Head of caudate nucleus (tissue), 42 donors: ENCODE measurements around the gene ARHGAP30.

Source experiments
- DNase-seq, 42 donors: peaks; one replicate each; pipeline versions ENCODE4 v3.0.0 to v3.0.0-alpha.2; 2020 to 2021; ENCODE audit warnings: mixed read lengths in 7 of 42
- intact Hi-C: fragments of 100-400 bp; cut with DNase I; formaldehyde crosslinking; loops from one replicate; pipeline ENCODE4 v1.15.0; 2022

Gene ARHGAP30

DNA sequence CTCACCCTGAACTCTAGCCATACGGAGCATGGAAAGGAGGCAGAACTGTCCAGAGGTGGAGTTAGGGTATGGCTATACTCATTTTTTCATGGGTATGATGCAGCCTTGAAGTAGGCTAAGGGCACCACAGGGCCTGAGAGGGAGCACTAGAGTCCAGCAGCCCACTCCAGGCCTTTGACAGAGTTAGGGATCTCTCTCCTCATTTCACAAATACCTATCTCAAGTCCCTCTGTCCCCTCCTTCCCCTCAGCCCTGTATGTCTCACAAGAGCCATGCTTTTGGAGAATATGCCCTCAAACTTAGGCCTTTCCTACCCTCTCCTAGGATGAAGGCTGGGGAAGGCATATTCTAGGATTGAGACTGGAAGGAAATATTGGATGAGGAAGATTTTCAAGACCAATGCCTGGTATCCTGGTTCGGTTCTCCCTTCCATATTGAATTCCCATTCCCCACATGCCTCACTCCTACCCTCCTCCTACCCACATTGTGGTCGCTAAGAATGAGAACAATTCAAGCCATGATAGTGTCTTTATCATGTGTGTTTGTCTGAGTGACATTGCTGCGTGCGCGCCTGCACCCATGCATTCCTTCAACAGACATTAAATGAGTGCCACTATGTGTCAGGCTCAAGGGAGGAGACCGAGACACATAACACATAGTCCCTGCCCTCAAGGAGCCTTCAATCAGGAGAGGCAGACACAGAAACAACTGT, 22.3 kb upstream of the ARHGAP30 start:
- DNase-seq, result no peak
- intact Hi-C loops, result no loop called here

DNA sequence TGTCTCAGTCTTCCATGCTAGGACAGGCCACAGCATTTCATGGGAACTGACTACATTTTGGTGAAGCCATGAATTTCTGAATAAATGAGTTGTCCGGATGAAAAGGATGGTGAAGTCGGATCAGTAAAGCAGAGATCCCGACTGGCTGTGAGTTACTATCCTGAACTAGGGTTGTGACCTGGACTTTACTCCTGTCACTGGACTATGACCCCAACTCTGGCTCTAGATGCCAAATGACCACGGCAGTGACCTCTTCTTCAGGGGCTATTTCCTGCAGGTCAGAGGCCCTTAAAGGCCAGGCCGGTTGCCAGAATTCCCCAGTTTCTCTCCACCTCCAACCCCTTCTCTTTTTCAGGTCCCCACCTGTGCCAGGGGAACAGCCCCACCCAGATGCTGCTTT, 21.4 kb upstream of the ARHGAP30 start:
- intact Hi-C loops, result no loop called here
- no peak for DNase-seq

DNA sequence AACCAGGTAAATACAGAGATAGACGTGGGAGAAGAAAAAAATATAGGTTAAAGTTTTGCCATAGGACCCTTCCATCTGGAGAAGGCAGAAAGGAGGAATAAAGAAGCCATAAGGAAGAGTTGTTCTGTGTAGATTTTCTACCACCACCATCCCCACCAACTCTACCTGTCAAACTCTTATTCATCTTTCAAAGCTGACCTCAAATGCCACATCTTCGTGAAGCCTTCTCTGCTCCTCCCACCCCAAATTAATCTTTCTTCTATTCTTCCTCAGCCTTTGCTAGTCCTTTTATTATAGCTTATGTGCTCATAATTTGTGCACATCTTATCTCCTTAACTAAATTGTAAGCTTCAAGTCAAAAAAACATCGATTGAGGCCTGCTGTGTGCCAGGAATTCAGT, 20.9 kb upstream of the ARHGAP30 start:
- DNase-seq, result no peak
- intact Hi-C loops, result no loop called here

DNA sequence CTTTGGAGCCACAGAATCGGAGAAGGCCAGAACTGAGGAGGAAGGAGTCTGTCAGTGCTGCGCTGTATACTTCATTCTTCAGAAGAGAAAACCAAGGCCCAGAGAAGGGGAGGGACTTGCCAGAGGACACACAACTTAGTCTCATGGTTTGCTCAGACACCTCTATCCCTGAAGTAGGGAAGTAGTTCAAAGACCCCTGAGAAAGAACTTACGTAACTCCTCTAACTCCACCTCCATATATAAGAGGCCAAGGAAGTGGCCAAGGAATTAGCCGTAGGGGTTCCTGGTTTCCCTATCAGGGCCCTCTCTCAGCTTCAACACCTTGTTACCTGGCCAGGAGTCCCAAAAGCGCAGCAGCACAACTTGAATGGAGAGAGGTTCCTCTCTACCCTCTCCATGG, 20.2 kb upstream of the ARHGAP30 start:
- intact Hi-C loops, result no loop called here
- DNase-seq, result no peak

DNA sequence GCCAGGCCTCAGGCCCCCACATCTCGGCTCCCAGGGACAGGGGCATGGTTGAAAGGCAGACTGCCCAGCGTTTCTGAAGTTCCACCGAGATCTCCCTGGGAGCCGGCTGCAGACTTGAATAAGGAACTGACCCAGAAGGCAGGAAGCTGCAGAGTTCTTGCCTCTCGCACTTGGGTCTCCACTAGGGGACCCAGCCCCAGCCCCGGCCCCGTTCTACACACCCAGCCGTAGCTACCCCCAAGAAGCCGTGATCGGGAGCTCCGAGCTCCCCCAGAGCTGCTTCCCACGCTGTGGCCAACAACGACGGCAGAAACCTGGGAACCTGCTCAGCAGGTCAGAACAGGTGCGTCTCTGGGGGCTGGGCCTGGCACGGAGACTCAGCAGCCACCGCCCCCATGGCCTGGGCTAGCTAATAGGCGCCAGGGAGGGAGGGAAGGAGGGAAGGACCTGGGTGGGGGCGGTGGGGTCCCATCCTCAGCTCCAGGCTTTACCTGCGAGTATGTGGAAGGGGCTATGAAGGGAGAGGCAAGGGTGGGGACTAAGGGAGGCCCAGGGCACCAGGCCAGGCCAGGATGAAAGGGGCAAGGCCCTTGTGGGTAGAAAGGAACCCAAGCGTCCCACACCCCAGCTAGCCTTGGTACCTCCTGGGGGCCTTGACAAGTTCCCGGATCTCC, 19.7 kb upstream of the ARHGAP30 start, which contains the start of gene NECTIN4:
NECTIN4 (minus strand) TSS at position 308 of the 674 bp plus-strand sequence; CDS start at position 46, 262 bp downstream.
- no peak for DNase-seq
- intact Hi-C loops, result no loop called here

DNA sequence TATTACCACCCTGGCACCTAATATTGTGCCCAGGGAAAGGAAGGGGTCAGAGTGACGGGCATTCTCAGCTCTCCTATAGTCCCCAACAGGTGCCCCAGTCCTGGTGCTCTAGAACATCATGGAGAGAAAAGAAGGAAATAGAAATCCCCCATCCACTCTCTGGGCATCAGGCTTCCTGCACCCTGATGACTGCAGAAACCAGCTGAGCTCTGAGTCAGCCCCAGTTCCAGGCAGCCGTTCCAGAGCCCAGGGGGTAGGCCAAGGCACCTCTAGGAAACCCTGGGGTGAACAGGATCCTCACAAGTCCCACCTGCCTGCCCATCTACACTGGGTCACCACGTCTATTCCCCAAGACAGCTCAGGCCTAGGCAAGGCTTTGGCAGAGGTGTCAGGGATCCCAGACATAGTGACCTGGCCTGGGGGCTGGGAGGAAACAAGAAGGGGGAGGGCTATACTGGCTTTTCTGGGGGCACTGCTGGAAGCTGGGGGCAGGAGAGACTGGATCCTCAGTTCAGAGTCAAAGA, 19.0 kb upstream of the ARHGAP30 start:
- DNase-seq, result no peak
- intact Hi-C loops, result no loop called here

DNA sequence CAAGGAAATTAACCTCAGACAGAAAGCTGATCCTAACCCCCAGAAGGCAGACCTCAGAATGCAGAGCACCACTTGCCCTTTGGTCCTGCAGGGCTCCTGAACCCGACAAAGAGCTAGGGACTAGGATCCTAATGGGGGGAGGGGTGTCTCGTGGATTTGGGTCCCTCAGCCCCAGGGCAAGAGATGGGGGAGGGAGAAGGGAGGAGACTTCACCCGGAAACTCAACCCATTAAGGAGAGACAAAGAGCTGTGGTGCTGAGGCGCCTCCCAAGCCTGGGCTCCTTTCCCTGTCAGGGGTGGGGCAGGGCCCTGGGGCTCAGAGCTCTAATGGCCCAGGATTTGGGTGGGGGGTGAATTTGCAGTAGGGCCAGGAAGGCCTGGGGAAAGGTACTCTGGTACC, 16.8 kb upstream of the ARHGAP30 start:
- intact Hi-C loops, result no loop called here
- DNase-seq, result no peak

DNA sequence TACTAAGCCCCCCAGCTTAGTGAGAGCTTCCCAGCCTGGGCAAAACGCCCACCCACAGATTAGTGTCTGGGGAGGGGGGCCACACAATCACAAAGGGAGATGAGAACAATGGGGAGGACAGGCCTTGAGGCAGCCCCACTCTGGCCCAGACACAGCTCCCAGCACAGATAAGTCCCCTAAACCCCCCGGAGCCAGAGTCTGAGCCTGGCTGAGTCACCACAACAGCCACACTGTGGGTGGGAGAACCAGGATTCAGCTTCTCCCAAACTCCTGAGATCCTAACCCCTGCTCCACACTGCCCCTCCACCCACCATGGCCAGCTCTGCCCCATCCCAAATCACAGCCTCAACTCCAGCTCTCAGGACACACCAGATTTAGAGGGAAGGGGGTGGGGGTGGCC, 15.5 kb upstream of the ARHGAP30 start:
- intact Hi-C loops, result no loop called here
- no peak for DNase-seq

DNA sequence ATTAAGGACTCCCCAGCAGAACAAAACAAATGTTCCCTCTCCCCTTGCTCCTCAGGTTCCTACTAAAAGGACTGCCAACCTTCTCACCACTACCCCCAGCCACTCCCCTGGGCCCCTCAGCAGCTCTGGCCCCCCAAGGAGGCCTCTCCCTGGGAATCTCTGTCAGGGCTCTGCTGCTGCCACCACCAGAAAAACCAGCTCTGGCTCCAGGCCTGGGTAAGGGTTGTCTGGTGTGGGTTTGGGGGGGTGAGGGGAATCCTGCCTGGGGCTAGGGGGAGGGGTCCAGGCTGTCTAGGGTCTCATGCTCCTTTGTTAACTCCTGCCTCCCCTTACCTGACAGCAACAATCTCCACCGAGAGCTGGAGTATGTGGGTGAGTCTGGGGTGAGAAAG, 14.9 kb upstream of the ARHGAP30 start:
- intact Hi-C loops, result no loop called here
- DNase-seq, result no peak

DNA sequence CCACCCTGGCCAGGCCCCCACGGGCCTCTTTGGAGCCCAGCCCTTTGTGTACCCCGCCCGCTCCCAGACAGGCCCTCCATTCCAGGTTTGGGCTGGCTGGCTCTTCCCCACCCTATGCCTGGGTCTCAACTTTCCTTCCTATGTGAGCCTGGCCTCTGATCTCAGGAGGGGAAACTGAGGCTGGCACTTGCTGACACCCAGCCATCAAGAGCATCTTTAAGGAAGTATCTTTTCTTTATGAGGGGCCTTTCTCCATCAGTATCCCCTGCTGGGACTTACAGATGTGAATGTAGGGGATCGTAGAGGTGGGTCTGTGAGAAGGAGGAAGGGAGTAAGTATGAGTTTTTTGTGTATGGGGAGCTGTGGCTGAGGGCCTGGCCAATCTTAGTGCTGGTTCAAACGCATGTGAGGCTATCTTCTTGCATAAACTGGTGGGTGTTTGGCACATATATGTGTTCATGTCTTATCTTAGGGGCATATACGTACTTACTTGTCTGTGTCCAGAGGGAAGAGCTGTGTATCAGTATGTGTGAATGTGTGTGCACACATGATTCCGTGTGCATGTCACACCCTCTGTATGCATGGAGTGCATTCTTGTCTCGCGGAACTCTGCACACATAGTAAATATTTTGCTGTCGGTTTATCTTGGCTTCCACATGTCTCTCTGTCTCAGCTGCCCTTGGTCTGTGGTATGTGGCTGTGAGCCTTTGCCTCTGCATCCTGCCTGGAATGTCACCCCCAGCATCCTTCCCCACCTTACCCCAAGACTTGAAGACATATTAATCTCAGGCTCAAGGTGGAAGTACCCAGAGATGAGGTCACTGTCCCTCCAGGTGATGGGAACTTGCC, 14.3 kb upstream of the ARHGAP30 start:
- intact Hi-C loops, result no loop called here
- DNase-seq, result no peak

DNA sequence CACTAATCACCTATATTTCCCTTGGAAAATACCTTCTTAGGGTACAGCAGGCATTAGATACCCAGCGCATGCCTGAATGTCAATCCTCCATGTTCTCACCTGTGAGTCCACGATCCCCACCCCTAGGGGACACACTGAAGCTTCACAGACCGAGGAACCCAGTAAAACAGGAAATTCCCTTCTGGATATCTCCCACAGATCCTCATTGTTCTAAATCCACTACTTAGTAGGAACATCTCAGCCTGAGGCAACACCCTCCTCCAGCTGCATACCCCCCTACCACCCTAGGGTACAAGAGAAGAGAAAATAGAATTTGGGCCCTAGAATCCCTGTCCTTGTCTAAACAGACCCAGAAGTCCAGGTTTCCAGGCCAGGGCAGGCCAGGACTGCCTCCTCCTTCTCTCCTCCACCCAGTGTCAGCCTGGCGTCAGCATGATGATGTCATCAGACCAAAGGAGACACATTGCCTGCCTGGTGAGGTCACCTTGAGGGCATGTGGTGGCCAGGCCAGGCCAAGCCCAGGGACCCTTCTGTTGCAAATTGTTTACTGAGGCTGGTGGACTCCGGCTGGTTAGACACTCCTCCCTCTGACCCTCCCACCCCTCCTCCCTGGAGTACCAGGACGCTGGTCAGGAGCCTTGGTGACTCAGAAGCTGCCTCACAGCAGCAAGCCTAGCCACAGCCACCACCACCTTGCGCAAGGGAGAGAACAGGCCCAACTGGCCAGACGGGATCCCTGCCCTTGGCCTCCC, 13.5 kb upstream of the ARHGAP30 start:
- peak in 1 of 42 donors; percentile 23 for DNase-seq
- intact Hi-C loops, result no loop called here

DNA sequence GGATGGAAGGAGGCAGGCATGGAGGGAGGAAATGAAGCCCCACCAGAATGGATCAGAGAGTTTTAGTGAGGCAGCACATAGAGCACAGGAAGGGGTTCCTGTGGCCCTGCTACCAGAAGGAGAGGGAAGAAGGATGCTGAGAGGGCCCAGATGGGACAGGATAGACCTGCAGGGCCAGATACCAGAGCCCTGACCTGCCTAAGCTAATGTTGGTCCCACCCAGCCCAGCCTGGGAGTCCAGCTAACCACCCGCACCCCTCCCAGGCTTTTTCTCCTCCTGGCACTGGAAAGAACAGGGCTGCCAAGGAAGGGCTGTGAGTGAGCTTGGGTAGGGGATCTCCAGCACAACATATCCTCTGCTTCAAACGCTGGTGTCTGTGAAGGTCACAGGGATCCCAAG, 12.8 kb upstream of the ARHGAP30 start:
- intact Hi-C loops, result no loop called here
- DNase-seq, result no peak

DNA sequence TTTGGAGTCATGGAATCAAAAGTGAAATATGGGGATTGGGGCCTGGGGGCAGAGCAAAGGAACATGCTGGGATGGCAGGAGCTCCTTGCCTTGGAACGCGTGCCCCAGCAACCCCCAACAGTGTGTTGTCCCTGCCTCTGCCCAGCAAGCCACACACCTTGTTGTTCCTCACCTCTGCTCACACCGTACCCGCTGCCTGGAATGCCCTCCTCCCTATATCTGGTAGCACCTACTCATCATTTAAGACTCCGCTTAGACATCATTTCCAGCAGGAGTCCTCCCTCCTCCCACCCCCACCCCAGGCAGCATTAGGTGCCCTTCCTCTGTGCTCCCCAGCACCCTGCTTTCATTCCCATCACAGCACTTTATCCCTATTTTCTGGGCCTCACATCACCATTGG, 11.8 kb upstream of the ARHGAP30 start:
- intact Hi-C loops, result no loop called here
- no peak for DNase-seq

DNA sequence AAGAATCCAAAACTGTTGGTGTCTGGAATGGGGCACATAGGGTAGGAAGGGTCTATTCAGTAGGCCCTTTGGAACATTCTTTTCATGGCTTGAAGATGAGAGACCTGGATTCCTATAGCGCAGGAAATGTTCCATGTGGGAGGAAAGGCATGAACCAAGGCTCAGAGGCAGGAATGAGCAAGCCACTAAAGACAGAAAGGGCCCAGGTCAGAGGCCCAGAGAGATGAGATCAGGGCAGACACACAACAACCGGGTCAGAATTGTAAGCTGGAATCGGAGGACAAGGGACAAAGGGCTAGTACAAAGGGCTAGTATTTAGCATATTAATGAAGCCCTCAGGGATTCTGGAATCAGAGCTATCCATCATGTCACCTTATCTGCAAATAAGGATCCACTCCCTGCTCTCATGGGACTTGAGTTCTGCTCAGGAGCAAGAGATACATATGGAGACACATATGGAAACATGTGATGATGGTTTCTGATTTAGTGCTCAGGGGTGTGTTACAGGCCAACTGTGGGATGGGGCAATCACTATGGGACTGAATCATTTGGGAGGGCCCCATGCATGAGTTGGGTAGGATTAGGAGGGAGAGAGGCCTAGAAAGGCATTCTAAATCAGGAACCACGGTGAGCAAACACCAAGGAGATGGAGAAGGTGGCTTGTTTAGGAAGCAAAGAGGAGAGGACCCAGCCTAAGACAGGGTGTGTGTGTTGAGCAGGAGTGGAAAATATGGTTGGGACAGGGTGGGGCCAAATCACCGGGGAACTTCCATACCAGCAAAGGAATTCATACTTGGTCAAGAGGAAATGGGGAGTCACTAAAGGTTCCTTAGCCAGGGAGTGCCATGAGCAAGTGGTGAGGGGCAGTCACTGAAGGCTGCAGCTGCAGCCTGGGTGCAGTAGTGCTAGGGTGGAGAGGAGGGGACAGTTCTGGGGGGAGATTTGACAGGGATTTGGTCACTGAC, 11.0 kb upstream of the ARHGAP30 start:
- intact Hi-C loops, result no loop called here
- no peak for DNase-seq

DNA sequence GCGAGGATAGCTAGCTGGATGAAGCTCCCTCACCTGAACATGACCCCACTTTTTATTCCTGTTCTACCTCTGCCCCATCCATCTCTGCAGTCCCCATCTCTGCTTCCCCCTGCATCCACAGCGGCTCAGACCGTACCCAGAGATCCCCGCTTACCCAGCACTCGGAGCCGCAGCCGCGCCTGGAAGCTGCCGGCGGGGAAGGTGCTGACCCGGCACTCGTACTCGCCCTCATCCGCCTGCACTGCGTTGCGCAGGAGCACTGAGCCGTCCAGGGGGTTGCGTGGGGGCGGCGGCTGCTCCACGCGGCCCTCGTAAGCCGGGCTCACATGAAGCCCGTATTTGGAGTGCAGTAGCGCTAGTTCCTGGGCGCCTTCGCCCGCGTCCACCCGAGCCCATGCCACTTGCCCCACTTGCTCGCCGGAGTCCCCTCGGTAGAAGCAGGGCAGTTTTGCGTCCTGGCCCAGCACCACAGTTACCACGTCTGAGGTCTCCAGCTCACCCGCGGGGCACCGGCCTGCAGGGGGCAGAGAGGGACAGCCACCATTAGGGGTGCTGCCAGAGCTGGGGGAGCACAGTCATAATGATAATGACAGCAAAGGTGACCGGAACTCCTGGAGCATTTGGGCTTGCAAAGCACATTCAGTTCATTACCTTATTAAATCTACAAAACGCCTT, 9.9 kb upstream of the ARHGAP30 start:
- intact Hi-C loops, result no loop called here
- no peak for DNase-seq

DNA sequence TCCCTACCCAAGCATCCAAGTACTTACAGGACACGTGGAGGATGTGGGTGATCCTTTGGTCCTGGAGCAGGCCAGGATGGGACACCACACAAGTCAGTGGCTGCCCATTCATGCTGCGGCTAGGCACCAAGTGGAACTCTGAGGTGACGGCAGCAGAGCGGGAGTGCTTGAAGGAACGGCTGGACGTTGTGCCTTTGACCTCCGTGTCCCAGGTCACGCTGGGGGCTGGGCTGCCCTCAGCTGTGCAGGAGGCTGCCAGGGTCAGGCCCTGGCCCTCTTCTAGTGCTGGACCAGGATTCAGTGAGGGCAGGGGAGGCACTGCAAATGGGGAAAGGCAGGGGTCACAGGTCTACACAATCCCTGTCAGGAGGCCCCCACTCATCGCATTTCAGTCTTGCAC, 7.7 kb upstream of the ARHGAP30 start:
- DNase-seq, result no peak
- intact Hi-C loops, result no loop called here

DNA sequence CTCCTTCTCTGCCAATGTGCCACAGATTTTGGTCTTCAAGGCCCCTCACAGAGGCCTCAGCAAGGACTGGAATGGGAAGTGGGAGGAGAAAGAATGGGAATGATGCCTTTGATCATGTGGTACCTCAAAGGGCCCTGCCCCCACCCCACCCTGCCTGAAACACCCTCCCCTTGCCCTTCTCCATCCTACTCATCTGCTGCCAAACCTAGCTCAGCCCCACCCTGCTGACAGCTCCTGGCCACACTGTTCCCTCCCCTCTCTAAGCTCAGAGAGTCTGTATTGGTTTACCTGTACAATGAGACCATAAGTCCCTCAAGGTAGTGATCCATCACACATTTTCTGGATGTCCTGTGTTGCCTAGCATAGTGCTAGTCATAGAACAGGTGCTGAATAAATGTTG, 6.7 kb upstream of the ARHGAP30 start:
- DNase-seq, result no peak
- intact Hi-C loops, result no loop called here
